SK-N-MC (cell line): ENCODE results near the gene TKTL1.

Experiments used
- EZH2 ChIP-seq: fragments of 200-600 bp; sonication (generic); IDR thresholded peaks from one replicate; pipeline ENCODE4 v1.6.1; 2017; ENCODE audit warnings: antibody characterized with exemption
- FOXP2 ChIP-seq: optimal IDR thresholded peaks from 2 replicates; pipeline ENCODE3; 2011; ENCODE audit warnings: mild to moderate bottlenecking, moderate library complexity; ENCODE audit not compliant: insufficient read depth; ENCODE audit errors: extremely low read length, control extremely low read depth
- POLR2AphosphoS5 ChIP-seq: IDR thresholded peaks from 2 replicates; pipeline ENCODE4 v1.6.1; 2012; ENCODE audit warnings: mild to moderate bottlenecking, low read depth, low read length, borderline replicate concordance

DNA sequence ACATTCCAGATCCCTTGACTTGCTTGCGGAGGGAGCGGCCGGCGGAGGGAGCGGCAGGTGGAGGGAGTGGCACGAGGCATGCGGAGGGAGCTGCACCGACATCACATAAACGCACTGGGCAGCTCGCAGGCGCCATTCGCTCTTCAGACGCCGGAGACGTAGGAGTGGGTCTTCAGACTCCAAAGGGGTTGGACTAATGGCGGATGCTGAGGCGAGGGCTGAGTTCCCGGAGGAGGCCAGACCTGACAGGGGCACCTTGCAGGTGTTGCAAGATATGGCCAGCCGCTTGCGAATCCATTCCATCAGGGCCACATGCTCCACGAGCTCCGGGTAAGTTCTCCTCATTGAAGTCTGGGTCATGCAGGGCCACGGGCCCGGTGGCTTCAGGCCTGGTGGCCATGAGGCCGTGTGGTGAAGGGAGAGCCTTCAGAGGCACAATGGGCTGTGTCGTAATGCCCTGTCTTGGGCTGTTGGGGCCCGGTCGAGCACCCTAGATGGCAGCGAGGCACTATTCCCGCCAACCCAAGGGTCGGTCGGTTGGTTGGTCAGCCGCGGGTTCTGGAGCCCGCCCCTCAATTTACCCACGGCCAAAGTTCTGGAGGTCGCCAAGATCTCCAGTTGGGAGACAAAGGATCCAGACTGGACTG, at the start of gene TKTL1:
- TF ChIP-seq POLR2AphosphoS5 (no peak), EZH2 (no peak), FOXP2 (no peak)
